Heart right ventricle (tissue), 16 donors: ENCODE data around the gene BNC2. TPM values are rescaled to one million over a fixed set of nuclear protein-coding genes. Genes with fewer than 3 reads are reported as not detected.

Source experiments
- ATAC-seq, 8 donors: fragments of 200-7000 bp; cut with Tn5 transposase; one replicate each; pipeline ENCODE4 v1.9.1; 2020; ENCODE audit warnings: mild to moderate bottlenecking in 8 of 8, moderate library complexity in 8 of 8, moderate number of reproducible peaks in 1 of 8
- DNase-seq, 2 donors: peaks; one replicate each; pipeline ENCODE4 v3.0.0-alpha.2; 2020
- H3K27ac ChIP-seq, 10 donors: fragments of 200-600 bp; sonication (generic) in 2 of 10; one replicate each; pipeline versions ENCODE4 v1.5.0 to v1.8.0; 2020 to 2022; ENCODE audit warnings: mild to moderate bottlenecking in 3 of 10
- H3K27me3 ChIP-seq, 7 donors: fragments of 200-600 bp; one replicate each; pipeline ENCODE4 v1.8.0; 2021 to 2022; ENCODE audit warnings: mild to moderate bottlenecking in 2 of 7
- H3K36me3 ChIP-seq, 9 donors: fragments of 200-600 bp; sonication (generic) in 1 of 9; one replicate each; pipeline versions ENCODE4 v1.5.0 to v1.8.0; 2020 to 2022; ENCODE audit warnings: mild to moderate bottlenecking in 2 of 9
- H3K4me1 ChIP-seq, 9 donors: fragments of 200-600 bp; sonication (generic) in 1 of 9; one replicate each; pipeline versions ENCODE4 v1.5.0 to v1.8.0; 2020 to 2022; ENCODE audit warnings: mild to moderate bottlenecking in 4 of 9
- H3K4me3 ChIP-seq, 10 donors: fragments of 200-600 bp; sonication (generic) in 2 of 10; one replicate each; pipeline versions ENCODE4 v1.5.0 to v1.8.0; 2020 to 2022; ENCODE audit warnings: mild to moderate bottlenecking in 7 of 10, moderate library complexity in 2 of 10
- H3K9me3 ChIP-seq, 11 donors: fragments of 200-600 bp in 10 of 11; sonication (generic) in 2 of 11; one replicate each; pipeline versions ENCODE4 v1.5.0 to v1.8.0; 2013 to 2022; ENCODE audit warnings: mild to moderate bottlenecking in 2 of 11, control low read depth in 1 of 11, moderate library complexity in 1 of 11
- WGBS, 2 donors: extraction: QIAGEN DNeasy Blood & Tissue Kit; methylation state at CpG; one replicate each; pipeline ENCODE4 v1.1.7; 2013; ENCODE audit warnings: inconsistent platforms in 1 of 2; 5-methylcytosine and 5-hydroxymethylcytosine counted together
- intact Hi-C, 10 donors: fragments of 100-400 bp; cut with DNase I; formaldehyde crosslinking; loops; one replicate each; pipeline versions ENCODE4 v1.11.1 to v1.14.2; 2022
- polyA plus RNA-seq, 2 donors: library from polyadenylated mRNA; stranded (reverse); fragments of 200-250 nt; gene quantifications; one replicate each; pipeline ENCODE4 v1.2.3, GENCODE V29; 2013
- total RNA-seq, 10 donors: library from RNA; stranded (reverse); fragmentation: NEBNext Ultra II Directional in 3 of 10; extraction: Animal tissue kit (Norgen Biotek cat#: 25700) in 3 of 10; gene quantifications; one replicate each; pipeline versions ENCODE4 v1.2.1 to v1.2.4, GENCODE V29; 2021 to 2023
- TF ChIP-seq, protein P1 (sequence below), 9 donors: fragments of 200-600 bp; sonication (generic) in 2 of 9; IDR thresholded peaks; one replicate each; pipeline versions ENCODE4 v1.5.0 to v1.8.0; 2021 to 2022; ENCODE audit warnings: antibody characterized with exemption in 9 of 9, mild to moderate bottlenecking in 5 of 9, moderate library complexity in 1 of 9
- donor health status: Arrhythmogenic right ventricular cardiomyopathy.
- donor health status: ischemic (EF 13 %, LVEDD 7.1; RV severe dilation, severe dysfunction).
- donor health status: healthy with polysubstance abuse.
- donor health status: DM: no; HTN: yes; CAD: no.
- donor health status: DM: no; HTN: no; CAD: no.
- donor health status: ischemic (EF 25% LVEDD 6.9; RV normal size, moderate dysfunction).
- donor health status: ischemic (EF 25% LVEDD 5.7; RV mildly dilated, moderate dysfunction).
- donor health status: healthy.
- donor health status: DM: yes; HTN: yes; CAD: no.
- donor health status: Ischemic cardiomyopathy.
- donor health status: ischemic (EF 35%, LVEDD 5.7; RV mildly dilated, moderate dysfunction).
- donor health status: nonischemic (EF 11% LVEDD 7.7; RV severe dilation, severe dysfunction).
- donor health status: DM: yes; HTN: yes; CAD: no.
- donor health status: PGD.
- donor health status: ischemic (EF 29% LVEDD 5.4; RV normal size, mild dysfunction).
- donor health status: nonischemic (EF 23%, LVEDD 6.1; RV moderate dilation, normal function).

Gene BNC2
- total and polyA plus RNA-seq, 12 donors: 0.49 to 7.3 (median 3.2) TPM

DNA sequence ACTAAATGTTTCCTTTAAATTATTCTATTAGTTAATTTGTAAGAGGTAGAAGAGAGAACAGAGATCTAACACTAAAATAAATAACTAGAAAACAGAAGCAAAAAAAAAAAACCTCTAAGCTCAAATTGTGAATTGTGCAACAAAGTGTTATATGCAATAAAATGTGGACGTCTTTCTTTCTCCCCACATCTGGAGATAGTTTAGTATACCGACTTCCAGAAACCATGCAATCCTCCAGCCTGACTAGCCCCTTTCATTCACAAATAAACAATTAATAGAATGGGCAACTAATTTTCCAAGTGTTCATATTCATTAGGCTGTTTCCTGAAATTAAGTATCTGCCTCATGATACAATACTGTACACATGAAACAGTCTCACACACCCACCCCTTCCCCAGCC, 258.5 kb downstream of the BNC2 start:
- TF ChIP-seq, protein P1, sequence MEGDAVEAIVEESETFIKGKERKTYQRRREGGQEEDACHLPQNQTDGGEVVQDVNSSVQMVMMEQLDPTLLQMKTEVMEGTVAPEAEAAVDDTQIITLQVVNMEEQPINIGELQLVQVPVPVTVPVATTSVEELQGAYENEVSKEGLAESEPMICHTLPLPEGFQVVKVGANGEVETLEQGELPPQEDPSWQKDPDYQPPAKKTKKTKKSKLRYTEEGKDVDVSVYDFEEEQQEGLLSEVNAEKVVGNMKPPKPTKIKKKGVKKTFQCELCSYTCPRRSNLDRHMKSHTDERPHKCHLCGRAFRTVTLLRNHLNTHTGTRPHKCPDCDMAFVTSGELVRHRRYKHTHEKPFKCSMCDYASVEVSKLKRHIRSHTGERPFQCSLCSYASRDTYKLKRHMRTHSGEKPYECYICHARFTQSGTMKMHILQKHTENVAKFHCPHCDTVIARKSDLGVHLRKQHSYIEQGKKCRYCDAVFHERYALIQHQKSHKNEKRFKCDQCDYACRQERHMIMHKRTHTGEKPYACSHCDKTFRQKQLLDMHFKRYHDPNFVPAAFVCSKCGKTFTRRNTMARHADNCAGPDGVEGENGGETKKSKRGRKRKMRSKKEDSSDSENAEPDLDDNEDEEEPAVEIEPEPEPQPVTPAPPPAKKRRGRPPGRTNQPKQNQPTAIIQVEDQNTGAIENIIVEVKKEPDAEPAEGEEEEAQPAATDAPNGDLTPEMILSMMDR (IDR thresholded peaks at IDR 0.05): no peak
- DNase-seq: no peak
- H3K27me3 ChIP-seq: no peaks in the 10 kb centered on the region
- ATAC-seq: no peak
- no peaks in the 10 kb centered on the region for H3K4me1 ChIP-seq
- no peak overlapping the region for H3K27ac ChIP-seq
- H3K9me3 ChIP-seq: no peaks in the 10 kb centered on the region
- H3K36me3 ChIP-seq: no peaks in the 10 kb centered on the region
- intact Hi-C loops: loop anchor here in 2 of 10 donors (10.0 kb wide), 2 partner anchors 83 to 357 kb away; no protein-coding TSS in a partner anchor
- WGBS, 2 donors: 75 to 76% methylated on average over 2 of the region's 2 CpGs
- no peak overlapping the region for H3K4me3 ChIP-seq

DNA sequence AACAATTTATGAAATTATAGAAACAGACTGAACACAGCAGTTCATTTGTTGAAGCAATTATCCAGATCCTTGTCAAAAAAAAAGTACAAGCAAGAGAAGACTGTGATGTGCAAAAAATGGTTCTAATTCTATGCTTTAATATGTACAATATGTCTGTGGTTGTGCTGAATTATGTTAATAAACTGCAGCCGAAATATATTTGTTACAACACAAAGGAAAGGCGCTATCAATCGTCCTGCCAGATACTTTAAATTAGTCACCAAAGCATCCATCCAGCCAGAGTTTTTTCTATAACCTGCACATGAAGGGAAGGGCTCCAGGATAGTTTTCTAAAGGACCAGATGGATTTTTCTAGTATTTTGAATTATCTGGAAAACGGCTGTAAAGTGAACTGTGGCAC, 259.5 kb downstream of the BNC2 start:
- no peaks in the 10 kb centered on the region for H3K9me3 ChIP-seq
- ATAC-seq (no peak), DNase-seq (no peak)
- H3K36me3 ChIP-seq: no peaks in the 10 kb centered on the region
- TF ChIP-seq, protein P1 (IDR thresholded peaks at IDR 0.05): no peak
- H3K27ac ChIP-seq: no peak overlapping the region
- 67 to 68% methylated on average over 4 of the region's 4 CpGs for WGBS, 2 donors
- no peak overlapping the region for H3K4me3 ChIP-seq
- H3K27me3 ChIP-seq: no peaks in the 10 kb centered on the region
- intact Hi-C loops: loop anchor here in 2 of 10 donors (10.0 kb wide), 2 partner anchors 84 to 356 kb away; no protein-coding TSS in a partner anchor
- no peaks in the 10 kb centered on the region for H3K4me1 ChIP-seq

DNA sequence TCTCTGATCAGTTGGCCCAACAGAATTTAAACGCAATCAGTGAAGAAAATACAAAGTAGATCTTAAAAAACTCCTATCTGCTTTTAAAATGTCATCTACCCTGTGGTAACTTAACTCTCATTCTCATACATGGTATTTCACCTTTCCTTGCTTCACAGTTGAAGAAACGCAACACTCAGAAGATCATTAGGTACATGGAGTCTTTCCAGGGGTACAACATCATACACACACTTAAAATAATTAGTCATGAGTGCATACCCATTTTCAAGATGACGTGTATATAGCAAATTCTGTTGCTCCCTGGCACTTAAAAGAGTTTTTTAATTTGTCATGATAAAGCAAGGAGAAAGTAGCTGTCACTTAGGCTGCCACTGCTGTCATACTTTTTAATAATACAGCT, 259.9 kb downstream of the BNC2 start:
- intact Hi-C loops: loop anchor here in 2 of 10 donors (10.0 kb wide), 2 partner anchors 84 to 356 kb away; no protein-coding TSS in a partner anchor
- H3K9me3 ChIP-seq: no peaks in the 10 kb centered on the region
- H3K36me3 ChIP-seq: no peaks in the 10 kb centered on the region
- WGBS, 2 donors: 59 to 65% methylated on average over 3 of the region's 3 CpGs
- ATAC-seq (no peak), DNase-seq (no peak)
- TF ChIP-seq, protein P1 (IDR thresholded peaks at IDR 0.05): no peak
- H3K4me1 ChIP-seq: no peaks in the 10 kb centered on the region
- H3K4me3 ChIP-seq: no peak overlapping the region
- no peaks in the 10 kb centered on the region for H3K27me3 ChIP-seq
- H3K27ac ChIP-seq: no peak overlapping the region

DNA sequence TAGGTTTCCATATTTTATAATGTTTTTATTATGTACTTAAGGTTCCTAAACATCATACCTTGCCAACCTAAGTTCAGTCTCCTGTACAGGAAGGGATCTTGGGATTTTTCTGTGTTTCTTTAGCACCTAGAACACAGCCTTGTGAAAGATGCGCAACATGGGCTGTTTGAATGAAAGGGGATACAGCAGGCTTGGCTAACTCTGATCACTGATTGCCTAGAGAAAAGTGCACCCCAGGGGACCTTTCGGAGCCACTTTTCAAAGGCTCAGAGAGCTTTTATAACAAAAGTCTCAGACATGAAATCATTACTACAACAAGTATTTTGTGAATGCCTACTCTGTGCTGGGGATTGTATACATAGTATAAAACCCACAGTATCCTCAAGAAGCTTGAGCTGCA, 261.6 kb downstream of the BNC2 start:
- no peak for ATAC-seq
- H3K27me3 ChIP-seq: no peaks in the 10 kb centered on the region
- H3K4me3 ChIP-seq: no peak overlapping the region
- no peaks in the 10 kb centered on the region for H3K9me3 ChIP-seq
- TF ChIP-seq, protein P1 (IDR thresholded peaks at IDR 0.05): no peak
- no peak overlapping the region for H3K27ac ChIP-seq
- no peak for DNase-seq
- no peaks in the 10 kb centered on the region for H3K36me3 ChIP-seq
- 93 to 95% methylated on average over 2 of the region's 2 CpGs for WGBS, 2 donors
- H3K4me1 ChIP-seq: no peaks in the 10 kb centered on the region
- intact Hi-C loops: no loop called here
